Memory B cell (primary cell): Measurements from ENCODE around the gene CELF2.

Source experiments
- ATAC-seq: fragments of 150-1000 bp; cut with Tn5 transposase; 2 replicates; pipeline ENCODE4 v1.10.0; 2021; ENCODE audit warnings: low read depth, mild to moderate bottlenecking, moderate library complexity
- DNase-seq, 2 donors: peaks; one replicate each; pipeline ENCODE4 v3.0.0; 2022; ENCODE audit warnings: low spot score in 2 of 2
- H3K27ac Mint-ChIP-seq: one replicate; pipeline ENCODE4 v1.8.0; 2022; ENCODE audit warnings: mild to moderate bottlenecking, moderate library complexity, mixed read lengths
- H3K27me3 Mint-ChIP-seq: one replicate; pipeline ENCODE4 v1.8.0; 2022; ENCODE audit warnings: mixed read lengths
- H3K36me3 Mint-ChIP-seq: one replicate; pipeline ENCODE4 v1.8.0; 2022; ENCODE audit warnings: mild to moderate bottlenecking, mixed read lengths
- H3K4me1 Mint-ChIP-seq: one replicate; pipeline ENCODE4 v1.8.0; 2022; ENCODE audit warnings: mixed read lengths
- H3K4me3 Mint-ChIP-seq: one replicate; pipeline ENCODE4 v1.8.0; 2022; ENCODE audit warnings: mild to moderate bottlenecking, moderate library complexity, mixed read lengths
- H3K9me3 Mint-ChIP-seq: one replicate; pipeline ENCODE4 v1.8.0; 2022; ENCODE audit warnings: mixed read lengths

The CELF2 gene

GRCh38 chr10:11194859-11195586, 177.4 kb downstream of the CELF2 start:
- no peaks in the 10 kb centered on the region for H3K9me3 Mint-ChIP-seq
- peak overlapping the region; percentile 78 for H3K27ac Mint-ChIP-seq
- H3K27me3 Mint-ChIP-seq, result no peaks in the 10 kb centered on the region
- peak; percentile 56 for ATAC-seq
- H3K4me3 Mint-ChIP-seq, result peak overlapping the region; percentile 55
- peak in 1 of 2 donors; percentile 25 for DNase-seq
- H3K36me3 Mint-ChIP-seq, result peaks cover 21% of the 10 kb centered on the region
- H3K4me1 Mint-ChIP-seq, result peaks cover 60% of the 10 kb centered on the region

- peaks cover 26% of the 10 kb centered on the region for H3K36me3 Mint-ChIP-seq
- H3K27ac Mint-ChIP-seq, result peak overlapping the region; percentile 78
- no peaks in the 10 kb centered on the region for H3K9me3 Mint-ChIP-seq
- no peak for ATAC-seq
- H3K27me3 Mint-ChIP-seq, result no peaks in the 10 kb centered on the region
- peaks cover 64% of the 10 kb centered on the region for H3K4me1 Mint-ChIP-seq
- no peak for DNase-seq
- peak overlapping the region; percentile 55 for H3K4me3 Mint-ChIP-seq
Observed at GRCh38 chr10:11195623-11196022, 178.0 kb downstream of the CELF2 start.

- DNase-seq (peak in 1 of 2 donors; percentile 29), ATAC-seq (peak; percentile 82)
- Mint-ChIP-seq H3K4me1 (peaks cover 64% of the 10 kb centered on the region), H3K9me3 (peaks cover 1% of the 10 kb centered on the region), H3K36me3 (peaks cover 40% of the 10 kb centered on the region), H3K27me3 (no peaks in the 10 kb centered on the region), H3K4me3 (peak overlapping the region; percentile 72), H3K27ac (peak overlapping the region; percentile 78)
Observed at GRCh38 chr10:11197266-11197712, 179.6 kb downstream of the CELF2 start.

GRCh38 chr10:11197878-11198277, 180.2 kb downstream of the CELF2 start:
- H3K27ac Mint-ChIP-seq, result peak overlapping the region; percentile 78
- H3K27me3 Mint-ChIP-seq, result no peaks in the 10 kb centered on the region
- peak overlapping the region; percentile 39 for H3K4me3 Mint-ChIP-seq
- ATAC-seq, result no peak
- peaks cover 41% of the 10 kb centered on the region for H3K36me3 Mint-ChIP-seq
- H3K9me3 Mint-ChIP-seq, result peaks cover 1% of the 10 kb centered on the region
- DNase-seq, result no peak
- H3K4me1 Mint-ChIP-seq, result peaks cover 68% of the 10 kb centered on the region

- Mint-ChIP-seq H3K36me3 (peaks cover 36% of the 10 kb centered on the region), H3K27ac (peak overlapping the region; percentile 69), H3K9me3 (peaks cover 1% of the 10 kb centered on the region), H3K4me3 (no peak overlapping the region), H3K27me3 (no peaks in the 10 kb centered on the region), H3K4me1 (peaks cover 61% of the 10 kb centered on the region)
- DNase-seq (no peak), ATAC-seq (no peak)
Observed at GRCh38 chr10:11201911-11202310, 184.2 kb downstream of the CELF2 start.

- Mint-ChIP-seq H3K9me3 (peaks cover 1% of the 10 kb centered on the region), H3K27ac (peak overlapping the region; percentile 96), H3K36me3 (peaks cover 46% of the 10 kb centered on the region), H3K27me3 (no peaks in the 10 kb centered on the region), H3K4me1 (peaks cover 64% of the 10 kb centered on the region), H3K4me3 (no peak overlapping the region)
- DNase-seq, result no peak
- ATAC-seq, result no peak
Observed at GRCh38 chr10:11204351-11204942, 186.8 kb downstream of the CELF2 start.

GRCh38 chr10:11205030-11205772, 187.5 kb downstream of the CELF2 start:
- DNase-seq (no peak), ATAC-seq (no peak)
- Mint-ChIP-seq H3K36me3 (peaks cover 42% of the 10 kb centered on the region), H3K4me3 (no peak overlapping the region), H3K9me3 (peaks cover 1% of the 10 kb centered on the region), H3K27ac (peak overlapping the region; percentile 96), H3K27me3 (no peaks in the 10 kb centered on the region), H3K4me1 (peaks cover 63% of the 10 kb centered on the region)

GRCh38 chr10:11206676-11207559, 189.2 kb downstream of the CELF2 start:
- no peak overlapping the region for H3K4me3 Mint-ChIP-seq

GRCh38 chr10:11207560-11207844, 189.8 kb downstream of the CELF2 start:
- no peak overlapping the region for H3K4me3 Mint-ChIP-seq
- no peaks in the 10 kb centered on the region for H3K9me3 Mint-ChIP-seq
- peak overlapping the region; percentile 96 for H3K27ac Mint-ChIP-seq
- no peaks in the 10 kb centered on the region for H3K27me3 Mint-ChIP-seq
- ATAC-seq (no peak), DNase-seq (no peak)
- H3K4me1 Mint-ChIP-seq, result peaks cover 61% of the 10 kb centered on the region
- H3K36me3 Mint-ChIP-seq, result peaks cover 27% of the 10 kb centered on the region

More at GRCh38 chr10:11206676-11207559, 189.2 kb downstream of the CELF2 start:
- Mint-ChIP-seq H3K4me1 (peaks cover 57% of the 10 kb centered on the region), H3K9me3 (no peaks in the 10 kb centered on the region), H3K27ac (peak overlapping the region; percentile 96), H3K36me3 (peaks cover 24% of the 10 kb centered on the region), H3K27me3 (no peaks in the 10 kb centered on the region)
- ATAC-seq (no peak), DNase-seq (no peak)

- ATAC-seq (no peak), DNase-seq (no peak)
- no peaks in the 10 kb centered on the region for H3K27me3 Mint-ChIP-seq
- H3K4me1 Mint-ChIP-seq, result peaks cover 61% of the 10 kb centered on the region
- peak overlapping the region; percentile 96 for H3K27ac Mint-ChIP-seq
- peaks cover 24% of the 10 kb centered on the region for H3K36me3 Mint-ChIP-seq
- H3K9me3 Mint-ChIP-seq, result no peaks in the 10 kb centered on the region
- peak overlapping the region; percentile 73 for H3K4me3 Mint-ChIP-seq
Observed at GRCh38 chr10:11208243-11208642, 190.6 kb downstream of the CELF2 start.

GRCh38 chr10:11208908-11209829, 191.5 kb downstream of the CELF2 start:
- Mint-ChIP-seq H3K4me1 (peaks cover 66% of the 10 kb centered on the region), H3K4me3 (peak overlapping the region; percentile 73), H3K27ac (peak overlapping the region; percentile 96), H3K36me3 (peaks cover 26% of the 10 kb centered on the region), H3K9me3 (no peaks in the 10 kb centered on the region), H3K27me3 (no peaks in the 10 kb centered on the region)
- DNase-seq (peak in 1 of 2 donors; percentile 26), ATAC-seq (peak; percentile 77)

GRCh38 chr10:11209830-11210181, 192.1 kb downstream of the CELF2 start:
- H3K27ac Mint-ChIP-seq, result peak overlapping the region; percentile 96
- peaks cover 71% of the 10 kb centered on the region for H3K4me1 Mint-ChIP-seq
- ATAC-seq, result peak; percentile 33
- H3K36me3 Mint-ChIP-seq, result peaks cover 29% of the 10 kb centered on the region
- no peaks in the 10 kb centered on the region for H3K9me3 Mint-ChIP-seq
- H3K27me3 Mint-ChIP-seq, result no peaks in the 10 kb centered on the region
- no peak for DNase-seq
- peak overlapping the region; percentile 73 for H3K4me3 Mint-ChIP-seq
